Hepatocyte (in vitro differentiated cells): Measurements from ENCODE around the gene IDH3A.

Experiments
- CTCF ChIP-seq: fragments of 200-600 bp; sonication (generic); IDR thresholded peaks from 2 replicates; pipeline ENCODE4 v1.5.1; 2016; ENCODE audit warnings: antibody characterized with exemption, mild to moderate bottlenecking; ENCODE audit not compliant: poor library complexity
- EZH2 ChIP-seq: fragments of 200-600 bp; sonication (generic); IDR thresholded peaks from 2 replicates; pipeline ENCODE4 v1.6.1; 2016; ENCODE audit warnings: antibody characterized with exemption, mild to moderate bottlenecking, borderline replicate concordance

- TF ChIP-seq CTCF (no peak), EZH2 (no peak)
Observed at GRCh38 chr15:78154955-78155354, 5.8 kb downstream of the IDH3A start.
